IMR-90 (cell line): ENCODE results near the gene CDHR2. TPM values are rescaled to one million over a fixed set of nuclear protein-coding genes. Genes with fewer than 3 reads are reported as not detected.

Source experiments
- ATAC-seq: fragments of 200-7000 bp; cut with Tn5 transposase; 2 replicates; pipeline ENCODE4 v1.9.1; 2020; ENCODE audit warnings: low read depth, mild to moderate bottlenecking, moderate library complexity
- BruUV-seq: library from RNA; stranded (reverse); fragments of 400-500 nt; replicated peaks from 2 replicates; lab custom pipeline; 2021; lab: Mats Ljungman, UMichigan
- CTCF ChIA-PET: fragments of 300-600 bp; formaldehyde crosslinking; extraction: SDS; loops from one replicate; lab custom pipeline; 2021; ENCODE audit warnings: antibody characterized with exemption; lab: Yijun Ruan, JAX
- POLR2A ChIA-PET: fragments of 300-600 bp; sonication (Branson Sonifier 250); formaldehyde crosslinking; loops from one replicate; lab custom pipeline; 2022; ENCODE audit warnings: antibody characterized with exemption; ENCODE audit not compliant: unreplicated experiment; lab: Charles Lee
- DNase-seq: peaks from one replicate; pipeline ENCODE4 v3.0.0; 2013
- H2AFZ ChIP-seq: replicated peaks from 2 replicates; pipeline ENCODE3; 2013; ENCODE audit warnings: low read length, mild to moderate bottlenecking; ENCODE audit not compliant: poor library complexity
- H2AK5ac ChIP-seq: 2 replicates; pipeline ENCODE4 v1.6.1; 2013; ENCODE audit warnings: low read depth, low read length, inconsistent platforms
- H2AK9ac ChIP-seq: replicated peaks from 2 replicates; pipeline ENCODE3; 2013; ENCODE audit warnings: mild to moderate bottlenecking, low read depth, low read length, moderate library complexity; ENCODE audit not compliant: poor library complexity
- H2BK120ac ChIP-seq: 2 replicates; pipeline ENCODE4 v1.6.1; 2013; ENCODE audit warnings: low read depth, low read length, inconsistent platforms
- H2BK15ac ChIP-seq: 3 replicates; pipeline ENCODE4 v1.6.1; 2013; ENCODE audit warnings: low read depth, low read length, inconsistent platforms
- H2BK20ac ChIP-seq: 2 replicates; pipeline ENCODE4 v1.6.1; 2013; ENCODE audit warnings: low read depth, mild to moderate bottlenecking, inconsistent platforms, low read length, moderate library complexity
- H2BK5ac ChIP-seq: 2 replicates; pipeline ENCODE4 v1.6.1; 2013; ENCODE audit warnings: mild to moderate bottlenecking, low read depth, low read length, inconsistent platforms; ENCODE audit not compliant: poor library complexity, severe bottlenecking
- H3K14ac ChIP-seq: replicated peaks from 2 replicates; pipeline ENCODE4 v1.6.1; 2013; ENCODE audit warnings: low read depth, low read length, inconsistent platforms
- H3K18ac ChIP-seq: 2 replicates; pipeline ENCODE4 v1.6.1; 2013; ENCODE audit warnings: low read depth, low read length, control low read depth
- H3K23ac ChIP-seq: 2 replicates; pipeline ENCODE4 v1.6.1; 2013; ENCODE audit warnings: low read depth, low read length, inconsistent platforms
- H3K27ac ChIP-seq: 2 replicates; pipeline ENCODE4 v1.5.1; 2013; ENCODE audit warnings: mild to moderate bottlenecking, control low read depth, low read length; ENCODE audit not compliant: insufficient read depth
- H3K27me3 ChIP-seq: 2 replicates; pipeline ENCODE4 v1.6.1; 2013; ENCODE audit warnings: low read length; ENCODE audit not compliant: control insufficient read depth, insufficient read depth
- H3K36me3 ChIP-seq: 2 replicates; pipeline ENCODE4 v1.6.1; 2013; ENCODE audit warnings: low read length, mixed read lengths; ENCODE audit not compliant: control insufficient read depth, insufficient read depth
- H3K4ac ChIP-seq: 2 replicates; pipeline ENCODE4 v1.6.1; 2013; ENCODE audit warnings: low read depth, low read length, inconsistent platforms
- H3K4me1 ChIP-seq: 2 replicates; pipeline ENCODE4 v1.6.1; 2013; ENCODE audit warnings: low read length, mixed read lengths; ENCODE audit not compliant: control insufficient read depth, insufficient read depth
- H3K4me2 ChIP-seq: 2 replicates; pipeline ENCODE4 v1.6.1; 2013; ENCODE audit warnings: low read depth, mild to moderate bottlenecking, control low read depth, low read length, moderate library complexity
- H3K4me3 ChIP-seq: 2 replicates; pipeline ENCODE4 v1.5.1; 2013; ENCODE audit warnings: low read depth, mild to moderate bottlenecking, control low read depth, low read length, moderate library complexity; ENCODE audit not compliant: insufficient read depth
- H3K56ac ChIP-seq: 2 replicates; pipeline ENCODE4 v1.6.1; 2013; ENCODE audit warnings: low read length, inconsistent platforms; ENCODE audit not compliant: insufficient read depth; ENCODE audit errors: extremely low read depth
- H3K79me1 ChIP-seq, 2 experiments: 2 replicates each; pipeline ENCODE4 v1.6.1; 2013; ENCODE audit warnings: low read length in 2 of 2, inconsistent platforms in 1 of 2, low read depth in 1 of 2
- H3K9ac ChIP-seq: 2 replicates; pipeline ENCODE4 v1.6.1; 2013; ENCODE audit warnings: low read depth, low read length, control low read depth
- H3K9me1 ChIP-seq: 2 replicates; pipeline ENCODE4 v1.6.1; 2013; ENCODE audit warnings: low read length, inconsistent platforms; ENCODE audit not compliant: insufficient read depth
- H3K9me3 ChIP-seq: 2 replicates; pipeline ENCODE4 v1.6.1; 2013; ENCODE audit warnings: low read length; ENCODE audit not compliant: control insufficient read depth, insufficient read depth
- H4K20me1 ChIP-seq: 2 replicates; pipeline ENCODE4 v1.6.1; 2013; ENCODE audit warnings: low read length, inconsistent platforms; ENCODE audit not compliant: insufficient read depth
- H4K5ac ChIP-seq: 2 replicates; pipeline ENCODE4 v1.6.1; 2013; ENCODE audit warnings: mild to moderate bottlenecking, low read depth, low read length, control low read depth
- H4K8ac ChIP-seq, 2 experiments: 2 replicates each; pipeline ENCODE4 v1.6.1; 2013; ENCODE audit warnings: low read depth in 2 of 2, low read length in 2 of 2, control low read depth in 1 of 2, inconsistent platforms in 1 of 2
- H4K91ac ChIP-seq: 2 replicates; pipeline ENCODE4 v1.6.1; 2013; ENCODE audit warnings: low read depth, low read length, inconsistent platforms; ENCODE audit not compliant: insufficient read depth
- BHLHE40 ChIP-seq: fragments of 150-350 bp; IDR thresholded peaks from 2 replicates; pipeline ENCODE4 v1.6.1; 2016; ENCODE audit warnings: mild to moderate bottlenecking, low read depth, low read length
- CTCF ChIP-seq: conservative IDR thresholded peaks from 2 replicates; pipeline ENCODE4 v1.5.1; 2012; ENCODE audit warnings: mild to moderate bottlenecking, low read depth, low read length, improper control_type of control experiment
- MXI1 ChIP-seq: IDR thresholded peaks from 2 replicates; pipeline ENCODE4 v1.6.1; 2012; ENCODE audit warnings: low read depth, mild to moderate bottlenecking, low read length, moderate library complexity, borderline replicate concordance
- RCOR1 ChIP-seq: IDR thresholded peaks from 2 replicates; pipeline ENCODE4 v1.6.1; 2012; ENCODE audit warnings: mild to moderate bottlenecking, low read length, improper control_type of control experiment; ENCODE audit not compliant: insufficient replicate concordance
- WGBS, 2 experiments: methylation state at CpG; one replicate each; pipeline versions ENCODE4 v1.1.5 to v1.1.7; 2013; ENCODE audit warnings: missing lambda C conversion rate in 2 of 2; ENCODE audit not compliant: insufficient read length in 1 of 2; ENCODE audit errors: extremely low coverage in 2 of 2; 5-methylcytosine and 5-hydroxymethylcytosine counted together
- dilution Hi-C: fragments of 300-500 bp; cut with HindIII; formaldehyde crosslinking; loops from one replicate; pipeline ENCODE4 v1.14.3; 2018; ENCODE audit warnings: low sequenced_read_pairs; ENCODE audit not compliant: unreplicated experiment
- in situ Hi-C: fragments of 300-500 bp; cut with MboI; formaldehyde crosslinking; loops from 3 replicates; pipeline ENCODE4 v1.14.3; 2019; ENCODE audit warnings: low sequenced_read_pairs, inconsistent platforms, mixed read lengths
- intact Hi-C: fragments of 100-400 bp; cut with micrococcal nuclease; formaldehyde crosslinking; loops from 2 replicates; pipeline ENCODE4 v1.10.0; 2022
- polyA plus RNA-seq, 3 experiments: library from polyadenylated mRNA; depleted of rRNA; stranded (reverse); fragments of >200 nt; gene quantifications; 2 replicates each; pipeline ENCODE4 v1.2.3, GENCODE V29; 2012; ENCODE audit warnings: low replicate concordance in 1 of 3
- total RNA-seq: library from RNA; depleted of rRNA; stranded (reverse); fragments of >200 nt; gene quantifications from 2 replicates; pipeline ENCODE4 v1.2.3, GENCODE V29; 2012

Gene CDHR2
- total and polyA plus RNA-seq, 2 of the 4 experiments (the other 2 are of a cell fraction): not detected

- intact Hi-C loops: no loop called here
- no peak for TF ChIP-seq RCOR1
- TF ChIP-seq MXI1: no peak
- TF ChIP-seq CTCF: no peak
- no peak for TF ChIP-seq BHLHE40
Measured at GRCh38 chr5:176531902-176532493, 17.1 kb upstream of the CDHR2 start.

More at GRCh38 chr5:176531902-176532493, 17.1 kb upstream of the CDHR2 start:
- ATAC-seq: no peak
- Histone ChIP-seq H3K9me1 (peaks cover 15% of the 10 kb centered on the region; the same call in 1 of the 2 replicates), H2BK20ac (no peak overlapping the region), H3K23ac (no peak overlapping the region), H3K9ac (no peak overlapping the region), H3K14ac (no peak overlapping the region), H2AFZ (no peak overlapping the region), H3K56ac (no peak overlapping the region), H3K4ac (no peak overlapping the region), H3K27me3 (no peaks in the 10 kb centered on the region), H2BK120ac (no peak overlapping the region), H3K18ac (no peak overlapping the region), H3K36me3 (peaks cover 42% of the 10 kb centered on the region), H3K4me2 (no peak overlapping the region), H4K20me1 (peaks cover 28% of the 10 kb centered on the region), H3K9me3 (no peaks in the 10 kb centered on the region), H2BK5ac (no peak overlapping the region), H4K8ac (no peak overlapping the region), H2AK9ac (peak overlapping the region; percentile 75), H4K91ac (no peak overlapping the region), H2AK5ac (no peak overlapping the region), H2BK15ac (no peak overlapping the region), H4K5ac (no peak overlapping the region), H3K4me1 (peaks cover 24% of the 10 kb centered on the region), H3K4me3 (no peak overlapping the region), H3K79me1 (peaks cover 23 to 49% of the 10 kb centered on the region in 2 experiments), H3K27ac (no peak overlapping the region)
- dilution Hi-C loops (no loop called here), in situ Hi-C loops (no loop called here)
- WGBS, 2 experiments: 93% methylated on average over 15 of the region's 28 CpGs; no CpG with 5 or more reads in 1 of the 2 experiments
- ChIA-PET CTCF (interaction anchor here (1.2 kb wide), 1 partner anchor 84 kb away, joined by 4 read pairs; no protein-coding TSS in a partner anchor), POLR2A (no interaction called here)
- no peak for DNase-seq
- BruUV-seq: no TSS peak
